PC-3 (cell line): Measurements from ENCODE around the gene P2RY6. TPM values are rescaled to one million over a fixed set of nuclear protein-coding genes. Genes with fewer than 3 reads are reported as not detected.

Source experiments
- ATAC-seq: fragments of 200-7000 bp; cut with Tn5 transposase; 2 replicates; pipeline ENCODE4 v1.9.1; 2020; ENCODE audit warnings: mild to moderate bottlenecking, moderate library complexity
- BruUV-seq: library from RNA; stranded (reverse); fragments of 400-500 nt; replicated peaks from 2 replicates; lab custom pipeline; 2021; lab: Mats Ljungman, UMichigan
- CTCF ChIA-PET: fragments of 300-600 bp; sonication (Branson Sonifier 250); formaldehyde crosslinking; loops from one replicate; lab custom pipeline; 2022; ENCODE audit warnings: antibody characterized with exemption; lab: Charles Lee
- POLR2A ChIA-PET: fragments of 300-600 bp; sonication (Branson Sonifier 250); formaldehyde crosslinking; loops from one replicate; lab custom pipeline; 2022; ENCODE audit warnings: antibody characterized with exemption; ENCODE audit not compliant: unreplicated experiment; lab: Charles Lee
- DNase-seq: peaks from one replicate; pipeline ENCODE4 v3.0.0-alpha.2; 2015
- H2AFZ ChIP-seq: fragments of 300-600 bp; sonication (generic); 2 replicates; pipeline ENCODE4 v1.6.0; 2016; ENCODE audit warnings: antibody characterized with exemption, low read length
- H3F3A ChIP-seq: fragments of 300-600 bp; sonication (generic); one replicate; pipeline ENCODE4 v1.6.0; 2017; ENCODE audit warnings: antibody characterized with exemption, low read length, control low read depth, mild to moderate bottlenecking; ENCODE audit not compliant: unreplicated experiment
- H3K27ac ChIP-seq: fragments of 300-600 bp; sonication (generic); 2 replicates; pipeline ENCODE4 v1.5.1; 2016; ENCODE audit warnings: mild to moderate bottlenecking, low read length
- H3K27me3 ChIP-seq: fragments of 300-600 bp; sonication (generic); 2 replicates; pipeline ENCODE4 v1.6.1; 2016; ENCODE audit warnings: low read length, mixed read lengths
- H3K36me3 ChIP-seq: fragments of 300-600 bp; sonication (generic); 2 replicates; pipeline ENCODE4 v1.6.1; 2016; ENCODE audit warnings: low read depth, mixed run types, low read length, mixed read lengths
- H3K4me1 ChIP-seq: fragments of 300-600 bp; sonication (generic); 2 replicates; pipeline ENCODE4 v1.5.1; 2016; ENCODE audit warnings: low read length; ENCODE audit not compliant: insufficient read depth
- H3K4me2 ChIP-seq: fragments of 300-600 bp; sonication (generic); 2 replicates; pipeline ENCODE4 v1.6.0; 2016; ENCODE audit warnings: low read length
- H3K4me3 ChIP-seq: fragments of 300-600 bp; sonication (generic); 2 replicates; pipeline ENCODE4 v1.5.1; 2016; ENCODE audit warnings: mild to moderate bottlenecking, low read length, mixed read lengths
- H3K79me2 ChIP-seq: fragments of 300-600 bp; sonication (generic); 2 replicates; pipeline ENCODE4 v1.6.1; 2017; ENCODE audit warnings: low read length, mixed read lengths
- H3K9ac ChIP-seq: fragments of 300-600 bp; sonication (generic); 2 replicates; pipeline ENCODE4 v1.6.0; 2016; ENCODE audit warnings: mild to moderate bottlenecking, low read length
- H3K9me2 ChIP-seq: fragments of 300-600 bp; sonication (generic); replicated peaks from 2 replicates; pipeline ENCODE4 v1.6.1; 2016; ENCODE audit warnings: mixed run types, low read length, mixed read lengths
- H3K9me3 ChIP-seq: fragments of 300-600 bp; sonication (generic); 2 replicates; pipeline ENCODE4 v1.6.1; 2016; ENCODE audit warnings: low read length, mixed read lengths
- H4K20me1 ChIP-seq: fragments of 300-600 bp; sonication (generic); 2 replicates; pipeline ENCODE4 v1.6.1; 2016; ENCODE audit warnings: low read length, mixed read lengths
- EZH2 ChIP-seq: fragments of 300-600 bp; sonication (generic); IDR thresholded peaks from one replicate; pipeline ENCODE4 v1.6.1; 2017; ENCODE audit warnings: antibody characterized with exemption, mild to moderate bottlenecking, low read length; ENCODE audit not compliant: unreplicated experiment
- EZH2phosphoT487 ChIP-seq: fragments of 300-600 bp; sonication (generic); IDR thresholded peaks from 2 replicates; pipeline ENCODE4 v1.6.1; 2018; ENCODE audit warnings: mild to moderate bottlenecking, antibody characterized with exemption, low read length, borderline replicate concordance
- intact Hi-C: fragments of 100-400 bp; cut with micrococcal nuclease; formaldehyde crosslinking; loops from 2 replicates; pipeline ENCODE4 v1.9.0; 2023
- total RNA-seq: library from RNA; depleted of rRNA; stranded (reverse); fragments of >200 nt; gene quantifications from 2 replicates; pipeline ENCODE4 v1.2.3, GENCODE V29; 2014
- TF ChIP-seq, protein P1 (sequence below): fragments of 300-600 bp; sonication (generic); conservative IDR thresholded peaks from 2 replicates; pipeline ENCODE4 v1.5.1; 2017; ENCODE audit warnings: antibody characterized with exemption, low read depth, mild to moderate bottlenecking, low read length

The P2RY6 gene
- total RNA-seq, 1 experiment from 2014 or later: 2.0 TPM

DNA sequence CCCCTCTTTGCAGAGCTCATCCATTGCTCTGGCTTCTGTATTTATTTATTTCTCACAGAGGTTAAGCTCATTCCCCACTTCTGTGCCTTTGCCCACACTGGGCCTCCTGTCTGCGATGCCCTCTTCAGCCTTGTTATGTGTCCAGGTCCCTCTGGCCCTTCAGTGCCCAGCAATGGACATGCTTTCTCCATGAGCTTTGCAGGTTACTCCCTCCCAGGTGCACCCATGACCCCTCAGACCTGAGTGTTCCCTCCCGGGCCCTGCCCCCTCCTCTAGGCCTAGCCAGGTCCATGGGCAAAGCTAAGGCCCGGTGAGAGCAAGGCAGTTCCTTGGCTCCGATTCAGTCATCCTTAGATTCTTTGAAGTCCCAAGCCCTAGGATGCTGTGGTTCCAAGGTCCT lies 18.4 kb downstream of the P2RY6 start:
- Histone ChIP-seq H3K9me2 (no peaks in the 10 kb centered on the region), H3K79me2 (no peaks in the 10 kb centered on the region), H3K4me2 (no peak overlapping the region), H3K36me3 (no peaks in the 10 kb centered on the region), H2AFZ (no peak overlapping the region), H3K4me1 (peaks cover 19% of the 10 kb centered on the region), H3K9me3 (no peaks in the 10 kb centered on the region), H3K4me3 (no peak overlapping the region), H3K9ac (no peak overlapping the region), H3F3A (no peaks in the 10 kb centered on the region), H4K20me1 (no peaks in the 10 kb centered on the region), H3K27me3 (no peaks in the 10 kb centered on the region), H3K27ac (no peak overlapping the region)
- CTCF ChIA-PET: no interaction called here
- TF ChIP-seq EZH2phosphoT487: no peak
- TF ChIP-seq, protein P1, sequence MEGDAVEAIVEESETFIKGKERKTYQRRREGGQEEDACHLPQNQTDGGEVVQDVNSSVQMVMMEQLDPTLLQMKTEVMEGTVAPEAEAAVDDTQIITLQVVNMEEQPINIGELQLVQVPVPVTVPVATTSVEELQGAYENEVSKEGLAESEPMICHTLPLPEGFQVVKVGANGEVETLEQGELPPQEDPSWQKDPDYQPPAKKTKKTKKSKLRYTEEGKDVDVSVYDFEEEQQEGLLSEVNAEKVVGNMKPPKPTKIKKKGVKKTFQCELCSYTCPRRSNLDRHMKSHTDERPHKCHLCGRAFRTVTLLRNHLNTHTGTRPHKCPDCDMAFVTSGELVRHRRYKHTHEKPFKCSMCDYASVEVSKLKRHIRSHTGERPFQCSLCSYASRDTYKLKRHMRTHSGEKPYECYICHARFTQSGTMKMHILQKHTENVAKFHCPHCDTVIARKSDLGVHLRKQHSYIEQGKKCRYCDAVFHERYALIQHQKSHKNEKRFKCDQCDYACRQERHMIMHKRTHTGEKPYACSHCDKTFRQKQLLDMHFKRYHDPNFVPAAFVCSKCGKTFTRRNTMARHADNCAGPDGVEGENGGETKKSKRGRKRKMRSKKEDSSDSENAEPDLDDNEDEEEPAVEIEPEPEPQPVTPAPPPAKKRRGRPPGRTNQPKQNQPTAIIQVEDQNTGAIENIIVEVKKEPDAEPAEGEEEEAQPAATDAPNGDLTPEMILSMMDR: no peak
- TF ChIP-seq EZH2: no peak
- intact Hi-C loops: no loop called here
- POLR2A ChIA-PET: no interaction called here
- no peak for ATAC-seq
- no peak for DNase-seq
- BruUV-seq: no TSS peak

DNA sequence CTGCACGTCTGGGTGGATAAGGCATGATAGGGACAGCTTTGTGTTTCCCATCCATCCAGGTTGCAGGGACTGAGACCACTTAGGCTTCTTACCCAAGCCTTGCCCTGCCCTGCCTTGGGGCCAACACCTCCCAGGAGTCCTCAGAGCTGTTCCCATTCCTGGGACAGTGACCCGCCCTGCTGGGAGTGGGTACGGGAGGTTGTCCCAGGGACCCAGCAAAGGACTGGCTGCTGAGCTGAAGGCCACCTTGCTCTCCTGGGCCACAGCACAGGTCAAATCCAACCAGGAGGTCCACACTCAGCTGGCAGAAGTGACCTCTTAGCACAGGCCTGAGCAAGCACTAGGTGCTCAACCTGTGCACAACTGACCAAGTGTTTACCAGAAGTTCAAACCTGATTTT lies 19.1 kb downstream of the P2RY6 start:
- POLR2A ChIA-PET: no interaction called here
- H4K20me1 ChIP-seq: no peaks in the 10 kb centered on the region
- H3K79me2 ChIP-seq: no peaks in the 10 kb centered on the region
- TF ChIP-seq EZH2 (no peak), EZH2phosphoT487 (no peak)
- TF ChIP-seq, protein P1: no peak
- H3K36me3 ChIP-seq: no peaks in the 10 kb centered on the region
- no peaks in the 10 kb centered on the region for H3K9me3 ChIP-seq
- no peak for ATAC-seq
- CTCF ChIA-PET: no interaction called here
- H3K4me2 ChIP-seq: no peak overlapping the region
- no peak overlapping the region for H3K9ac ChIP-seq
- BruUV-seq: no TSS peak
- H2AFZ ChIP-seq: no peak overlapping the region
- intact Hi-C loops: no loop called here
- DNase-seq: no peak
- H3K9me2 ChIP-seq: no peaks in the 10 kb centered on the region
- no peaks in the 10 kb centered on the region for H3K27me3 ChIP-seq
- peaks cover 21% of the 10 kb centered on the region for H3K4me1 ChIP-seq
- no peak overlapping the region for H3K27ac ChIP-seq
- no peak overlapping the region for H3K4me3 ChIP-seq
- H3F3A ChIP-seq: no peaks in the 10 kb centered on the region

DNA sequence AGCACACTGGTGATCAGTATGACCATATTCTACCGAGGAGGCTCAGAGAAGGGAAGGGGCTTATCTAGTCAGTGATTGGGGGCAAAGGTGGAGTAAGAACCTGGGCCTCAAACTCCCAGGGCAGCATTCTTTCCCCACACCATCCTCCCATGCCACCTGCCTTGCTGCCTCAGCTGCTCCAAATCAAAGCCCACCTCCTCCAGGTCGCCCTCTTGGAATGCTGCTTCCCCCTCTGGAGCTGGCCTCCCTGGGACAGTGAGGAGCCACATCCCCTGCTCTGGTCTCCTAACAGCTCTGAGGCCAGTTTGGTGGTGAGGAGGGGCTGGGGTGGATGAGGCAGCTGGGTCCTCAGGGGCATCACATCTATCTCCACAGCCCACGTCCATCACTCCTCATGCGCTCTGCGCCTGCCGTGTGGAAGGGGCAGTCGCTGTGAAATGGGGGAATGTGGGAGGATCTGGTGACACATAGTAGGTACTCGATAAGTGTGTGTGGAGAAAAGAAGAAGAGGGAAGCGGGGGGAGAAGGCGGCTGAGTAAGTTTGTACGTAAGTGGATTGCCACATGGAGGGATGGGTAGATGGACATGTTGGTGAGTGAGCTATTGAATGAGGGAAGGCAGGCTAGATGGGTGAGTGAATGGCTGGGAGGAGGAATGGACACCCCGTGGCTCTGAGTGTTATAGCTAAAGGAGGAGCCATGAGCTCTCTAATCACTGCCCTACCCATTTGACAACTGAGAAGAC lies 19.8 kb downstream of the P2RY6 start:
- Histone ChIP-seq H3K27me3 (no peaks in the 10 kb centered on the region), H3K4me1 (peaks cover 21% of the 10 kb centered on the region), H3K27ac (no peak overlapping the region), H3K36me3 (no peaks in the 10 kb centered on the region), H3K9me2 (no peaks in the 10 kb centered on the region), H3K9ac (no peak overlapping the region), H3K4me3 (no peak overlapping the region), H3K4me2 (no peak overlapping the region), H3F3A (no peaks in the 10 kb centered on the region), H2AFZ (no peak overlapping the region), H4K20me1 (no peaks in the 10 kb centered on the region), H3K79me2 (no peaks in the 10 kb centered on the region), H3K9me3 (no peaks in the 10 kb centered on the region)
- CTCF ChIA-PET: no interaction called here
- DNase-seq: no peak
- BruUV-seq: no TSS peak
- POLR2A ChIA-PET: no interaction called here
- intact Hi-C loops: no loop called here
- TF ChIP-seq EZH2phosphoT487: no peak
- TF ChIP-seq, protein P1: no peak
- no peak for TF ChIP-seq EZH2
- no peak for ATAC-seq
